Amniotic stem cell (primary cell): ENCODE data around the gene FNIP2.
"Not testable (repeated sequence)": the region's sequence is repeated elsewhere in the genome, so short reads cannot be mapped to it uniquely, and the experiment has no call there.

Experiments used
- DNase-seq: peaks from one replicate; lab custom pipeline; 2025; lab: John Stamatoyannopoulos, UW

Gene FNIP2

DNA sequence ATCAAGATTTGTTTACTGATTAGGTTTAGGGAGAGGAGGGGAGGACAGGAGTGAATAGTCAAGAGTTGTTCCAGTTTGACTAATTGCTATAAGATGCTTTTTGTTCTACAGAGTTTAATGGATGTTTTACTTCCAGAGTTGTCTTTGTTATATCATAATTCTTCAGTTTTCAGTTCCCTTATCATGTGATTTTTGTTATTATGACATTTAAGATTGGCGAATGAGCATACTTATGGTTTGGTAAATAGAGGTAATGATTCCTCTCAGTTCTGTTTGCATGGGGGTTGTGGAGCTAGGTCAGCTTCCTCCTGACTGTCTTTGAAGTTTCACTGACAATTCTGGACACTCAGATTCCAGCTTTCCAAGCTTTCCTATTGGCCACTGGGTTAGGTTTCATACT is 24.6 kb downstream of the FNIP2 start:
- not testable (repeated sequence) for DNase-seq

- DNase-seq, result no peak
Measured at GRCh38 chr4:158796370-158797140, 27.7 kb downstream of the FNIP2 start.

DNA sequence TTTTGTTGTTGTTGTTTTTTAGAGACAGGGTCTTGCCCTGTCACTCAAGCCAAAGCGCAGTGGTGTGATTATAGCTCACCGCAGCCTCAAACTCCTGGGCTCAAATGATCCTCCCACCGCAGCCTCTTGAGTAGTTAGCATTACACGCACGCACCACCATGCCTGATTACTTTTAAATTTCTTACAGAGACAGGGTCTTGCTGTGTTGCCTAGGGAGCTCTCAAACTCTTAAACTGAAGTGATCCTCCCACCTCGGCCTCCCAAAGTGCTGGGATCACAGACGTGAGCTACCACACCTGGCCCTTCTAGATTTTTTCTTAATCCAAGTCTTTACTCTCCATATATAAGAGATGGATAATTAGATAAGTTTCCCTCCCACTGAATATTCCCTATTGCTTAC is 29.2 kb downstream of the FNIP2 start:
- DNase-seq, result no peak

GRCh38 chr4:158799013-158799770 is 30.4 kb downstream of the FNIP2 start:
- no peak for DNase-seq

DNA sequence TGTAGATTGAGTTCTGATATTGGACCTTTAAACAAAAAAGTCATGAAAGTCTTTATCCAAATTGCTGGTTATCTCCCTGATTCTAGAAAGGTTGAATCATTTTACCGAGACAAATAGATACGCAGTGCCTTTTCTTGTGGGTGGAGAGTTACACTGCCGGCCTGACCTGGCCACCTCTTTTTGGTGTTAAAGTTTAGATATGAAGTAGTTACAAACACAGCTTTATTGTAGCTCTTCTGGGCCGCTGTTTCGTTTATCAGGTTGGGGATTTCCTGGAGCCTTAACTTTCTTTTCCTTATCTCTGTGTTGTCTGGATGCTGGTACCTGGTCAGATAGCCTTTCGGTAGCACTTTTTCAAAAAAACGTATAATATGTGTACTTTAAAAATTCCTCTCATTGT is 31.0 kb downstream of the FNIP2 start:
- DNase-seq, result no peak

GRCh38 chr4:158801066-158801465 is 32.2 kb downstream of the FNIP2 start:
- DNase-seq, result no peak

- no peak for DNase-seq
Measured at GRCh38 chr4:158801677-158802076, 32.9 kb downstream of the FNIP2 start.

GRCh38 chr4:158802914-158803313 is 34.1 kb downstream of the FNIP2 start:
- no peak for DNase-seq

GRCh38 chr4:158805635-158806471 is 37.0 kb downstream of the FNIP2 start:
- DNase-seq, result no peak

DNA sequence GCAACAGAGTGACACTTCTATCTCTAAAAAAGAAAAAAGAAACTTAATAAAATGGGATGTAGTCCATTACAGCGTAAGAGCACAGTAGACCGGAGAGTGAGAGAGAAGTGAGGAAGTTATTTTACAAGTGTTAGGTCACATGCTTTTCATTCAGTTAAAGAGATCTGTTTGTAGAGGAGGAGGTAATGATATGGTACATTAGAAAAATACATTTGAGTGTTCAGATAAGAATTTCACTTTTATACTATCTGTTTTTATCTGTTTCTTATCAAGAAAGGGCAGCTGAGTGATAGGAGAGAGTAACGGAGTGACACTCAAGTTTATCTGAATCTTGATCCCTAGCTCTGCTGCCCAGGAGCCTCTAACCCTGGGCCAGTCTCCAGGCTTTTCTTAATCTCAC is 38.9 kb downstream of the FNIP2 start:
- no peak for DNase-seq

DNA sequence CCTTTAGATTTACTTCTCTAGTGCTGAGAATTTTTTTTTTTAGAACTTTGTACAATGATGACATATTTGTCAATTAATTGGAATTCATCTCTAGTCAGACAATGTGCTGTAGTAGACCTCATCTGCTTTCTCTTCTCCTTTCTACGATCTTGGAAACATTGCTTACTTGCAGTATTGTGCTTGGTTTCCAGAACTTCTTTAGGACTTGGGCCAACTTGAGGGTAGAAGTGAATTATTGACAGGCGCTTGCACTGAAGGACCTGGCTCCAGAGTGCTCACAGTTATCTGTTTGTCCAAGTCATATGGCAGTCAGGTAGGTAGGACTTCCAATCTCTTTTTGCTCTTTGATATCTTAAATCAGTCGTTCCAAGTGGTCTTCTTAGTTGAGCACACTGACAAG is 39.6 kb downstream of the FNIP2 start:
- no peak for DNase-seq

- DNase-seq, result not testable (repeated sequence)
Measured at GRCh38 chr4:158809208-158809607, 40.4 kb downstream of the FNIP2 start.

DNA sequence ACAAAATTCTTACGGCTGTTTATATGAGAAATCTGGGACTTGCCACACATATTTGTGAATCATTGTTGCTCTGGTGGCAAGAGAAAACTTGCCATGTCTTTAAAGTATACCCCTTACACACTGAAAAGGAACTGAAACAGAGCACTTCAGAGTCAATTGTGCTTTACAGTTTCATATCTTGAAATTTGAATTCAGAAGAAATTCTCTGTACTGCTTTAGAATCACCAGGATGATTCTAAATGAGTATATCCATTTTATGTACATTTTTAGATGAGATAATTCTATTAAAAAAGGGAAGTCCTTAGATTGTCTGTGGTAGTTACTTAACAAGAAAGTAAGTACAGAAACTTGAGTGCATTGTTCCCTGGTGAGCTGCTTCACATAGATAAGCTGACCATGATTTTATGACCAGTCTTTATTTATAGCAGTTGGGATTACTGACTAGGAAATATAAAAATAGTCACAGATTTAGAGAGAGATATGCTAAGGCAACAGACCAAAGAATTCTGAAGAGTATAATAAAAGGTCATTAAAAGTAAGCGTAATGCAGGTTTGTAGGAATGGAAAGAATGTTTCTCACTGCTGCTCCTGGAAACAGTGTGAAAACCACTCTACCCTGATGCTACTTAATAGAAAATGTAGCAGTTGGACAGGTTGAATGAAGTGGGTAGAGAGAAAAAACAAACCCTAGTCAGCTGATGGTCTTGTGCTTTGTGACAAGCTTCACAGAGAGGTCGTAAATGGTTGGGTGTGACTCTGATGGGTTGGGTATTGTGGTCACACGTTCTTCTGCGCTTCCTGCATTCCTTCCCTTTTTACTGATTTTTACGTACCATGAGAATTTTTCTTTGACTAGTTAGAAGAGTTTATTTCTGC is 41.0 kb downstream of the FNIP2 start:
- no peak for DNase-seq

GRCh38 chr4:158810487-158811215 is 41.8 kb downstream of the FNIP2 start:
- DNase-seq, result peak; percentile 80

- no peak for DNase-seq
Measured at GRCh38 chr4:158811216-158811540, 42.4 kb downstream of the FNIP2 start.

- DNase-seq, result no peak
Measured at GRCh38 chr4:158811704-158812103, 42.9 kb downstream of the FNIP2 start.

DNA sequence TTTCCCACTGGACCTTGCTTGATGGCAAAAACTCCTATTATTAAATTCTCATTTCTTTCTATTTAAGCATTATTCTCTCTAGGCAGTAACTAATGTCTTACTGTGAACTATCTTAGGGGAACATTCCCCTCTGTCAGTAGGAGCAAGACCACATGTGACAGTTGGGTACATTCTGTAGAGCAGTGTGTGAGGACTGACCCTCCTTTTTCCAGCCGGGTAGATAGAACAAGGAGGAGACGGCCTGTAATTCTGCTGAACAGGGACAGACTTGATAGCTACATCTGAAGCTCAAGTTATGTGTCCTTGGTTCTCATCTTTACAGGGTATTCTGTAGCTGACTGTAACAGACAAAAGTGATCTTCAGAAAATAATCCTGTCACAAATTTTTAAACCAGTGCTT is 43.3 kb downstream of the FNIP2 start:
- no peak for DNase-seq

DNA sequence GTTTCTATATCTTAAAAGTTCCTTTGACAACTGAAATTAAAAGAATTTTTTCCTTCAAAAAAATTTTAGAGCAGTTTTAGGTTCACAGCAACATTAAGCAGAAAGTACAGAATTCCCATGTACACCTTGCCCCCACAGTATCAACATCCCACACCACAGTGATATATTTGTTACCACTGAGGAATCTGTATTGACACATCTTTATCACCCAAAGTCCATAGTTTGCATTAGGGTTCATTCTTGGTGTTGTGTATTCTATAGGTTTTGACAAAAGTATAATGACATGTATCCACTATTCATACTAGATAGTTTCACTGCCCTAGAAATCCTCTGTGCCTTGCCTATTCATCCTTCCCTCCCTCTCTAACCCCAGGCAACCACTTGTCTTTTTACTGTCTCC is 43.7 kb downstream of the FNIP2 start:
- DNase-seq, result no peak

GRCh38 chr4:158813113-158813512 is 44.3 kb downstream of the FNIP2 start:
- DNase-seq, result no peak

- no peak for DNase-seq
Measured at GRCh38 chr4:158814207-158814606, 45.4 kb downstream of the FNIP2 start.
